ENCODE data around the gene CHST15.

CHST15 gene

DNA sequence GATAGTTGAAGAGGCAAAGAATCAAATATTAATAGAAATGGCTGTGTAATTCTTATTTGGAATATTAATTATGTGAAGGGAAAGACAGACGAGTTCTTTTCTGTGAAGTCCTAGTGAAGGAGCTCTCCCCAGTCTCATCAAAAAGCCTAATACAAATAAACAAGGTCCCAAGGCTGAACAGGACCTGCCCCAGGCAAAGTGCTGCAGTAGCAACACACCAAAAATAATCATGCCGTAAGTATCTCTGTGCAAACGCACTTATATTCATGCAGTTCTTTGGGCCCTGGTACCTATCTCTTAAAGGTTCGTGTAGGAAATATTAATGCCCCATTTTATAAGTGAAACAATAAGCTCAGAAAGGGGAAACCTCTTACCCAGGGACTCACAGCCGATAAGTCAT, 12.2 kb upstream of the CHST15 start:
- no peaks in the 10 kb centered on the region for H3K9me3 ChIP-seq (ENCODE audit: insufficient read depth, low read depth, low read length)
- H3K9ac ChIP-seq (ENCODE audit: low read depth, low read length, poor library complexity, severe bottlenecking), result no peak overlapping the region
- H3K4me1 ChIP-seq (ENCODE audit: insufficient read depth, low read length, poor library complexity, severe bottlenecking), result peaks cover 18% of the 10 kb centered on the region
- no peaks in the 10 kb centered on the region for H3K36me3 ChIP-seq (ENCODE audit: insufficient read depth, low read length)
- TF ChIP-seq, protein P1, sequence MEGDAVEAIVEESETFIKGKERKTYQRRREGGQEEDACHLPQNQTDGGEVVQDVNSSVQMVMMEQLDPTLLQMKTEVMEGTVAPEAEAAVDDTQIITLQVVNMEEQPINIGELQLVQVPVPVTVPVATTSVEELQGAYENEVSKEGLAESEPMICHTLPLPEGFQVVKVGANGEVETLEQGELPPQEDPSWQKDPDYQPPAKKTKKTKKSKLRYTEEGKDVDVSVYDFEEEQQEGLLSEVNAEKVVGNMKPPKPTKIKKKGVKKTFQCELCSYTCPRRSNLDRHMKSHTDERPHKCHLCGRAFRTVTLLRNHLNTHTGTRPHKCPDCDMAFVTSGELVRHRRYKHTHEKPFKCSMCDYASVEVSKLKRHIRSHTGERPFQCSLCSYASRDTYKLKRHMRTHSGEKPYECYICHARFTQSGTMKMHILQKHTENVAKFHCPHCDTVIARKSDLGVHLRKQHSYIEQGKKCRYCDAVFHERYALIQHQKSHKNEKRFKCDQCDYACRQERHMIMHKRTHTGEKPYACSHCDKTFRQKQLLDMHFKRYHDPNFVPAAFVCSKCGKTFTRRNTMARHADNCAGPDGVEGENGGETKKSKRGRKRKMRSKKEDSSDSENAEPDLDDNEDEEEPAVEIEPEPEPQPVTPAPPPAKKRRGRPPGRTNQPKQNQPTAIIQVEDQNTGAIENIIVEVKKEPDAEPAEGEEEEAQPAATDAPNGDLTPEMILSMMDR (conservative IDR thresholded peaks at IDR 0.05; ENCODE audit: low read length), result no peak
- TF ChIP-seq EZH2phosphoT487 (IDR thresholded peaks at IDR 0.05; ENCODE audit: borderline replicate concordance), result no peak
- H3F3A ChIP-seq (ENCODE audit: low read depth), result no peaks in the 10 kb centered on the region
- no peaks in the 10 kb centered on the region for H3K9me2 ChIP-seq (replicated peaks; ENCODE audit: low read depth, low read length)
- no peak overlapping the region for H3K4me2 ChIP-seq (ENCODE audit: low read depth, low read length, poor library complexity, severe bottlenecking)
- no peak overlapping the region for H3K4me3 ChIP-seq (ENCODE audit: low read length, poor library complexity, severe bottlenecking)
- no peaks in the 10 kb centered on the region for H3K79me2 ChIP-seq (ENCODE audit: insufficient read depth, low read length)
- no peak overlapping the region for H2AFZ ChIP-seq (ENCODE audit: low read length)
- H4K20me1 ChIP-seq (ENCODE audit: insufficient read depth, low read length, poor library complexity, severe bottlenecking), result no peaks in the 10 kb centered on the region
- H3K27me3 ChIP-seq (ENCODE audit: insufficient read depth, low read length, poor library complexity, severe bottlenecking), result no peaks in the 10 kb centered on the region

- Histone ChIP-seq H3K9me2 (replicated peaks; ENCODE audit: low read depth, low read length) (no peaks in the 10 kb centered on the region), H3K9ac (ENCODE audit: low read depth, low read length, poor library complexity, severe bottlenecking) (no peak overlapping the region), H2AFZ (ENCODE audit: low read length) (no peak overlapping the region), H3K9me3 (ENCODE audit: insufficient read depth, low read depth, low read length) (no peaks in the 10 kb centered on the region), H3K4me1 (ENCODE audit: insufficient read depth, low read length, poor library complexity, severe bottlenecking) (peaks cover 16% of the 10 kb centered on the region), H4K20me1 (ENCODE audit: insufficient read depth, low read length, poor library complexity, severe bottlenecking) (no peaks in the 10 kb centered on the region), H3K27me3 (ENCODE audit: insufficient read depth, low read length, poor library complexity, severe bottlenecking) (no peaks in the 10 kb centered on the region), H3K4me3 (ENCODE audit: low read length, poor library complexity, severe bottlenecking) (no peak overlapping the region), H3F3A (ENCODE audit: low read depth) (no peaks in the 10 kb centered on the region), H3K4me2 (ENCODE audit: low read depth, low read length, poor library complexity, severe bottlenecking) (no peak overlapping the region), H3K79me2 (ENCODE audit: insufficient read depth, low read length) (no peaks in the 10 kb centered on the region), H3K36me3 (ENCODE audit: insufficient read depth, low read length) (no peaks in the 10 kb centered on the region)
- TF ChIP-seq EZH2phosphoT487 (IDR thresholded peaks at IDR 0.05; ENCODE audit: borderline replicate concordance), result no peak
- TF ChIP-seq, protein P1 (conservative IDR thresholded peaks at IDR 0.05; ENCODE audit: low read length), result no peak
Observed at GRCh38 chr10:124105045-124105444, 11.6 kb upstream of the CHST15 start.

DNA sequence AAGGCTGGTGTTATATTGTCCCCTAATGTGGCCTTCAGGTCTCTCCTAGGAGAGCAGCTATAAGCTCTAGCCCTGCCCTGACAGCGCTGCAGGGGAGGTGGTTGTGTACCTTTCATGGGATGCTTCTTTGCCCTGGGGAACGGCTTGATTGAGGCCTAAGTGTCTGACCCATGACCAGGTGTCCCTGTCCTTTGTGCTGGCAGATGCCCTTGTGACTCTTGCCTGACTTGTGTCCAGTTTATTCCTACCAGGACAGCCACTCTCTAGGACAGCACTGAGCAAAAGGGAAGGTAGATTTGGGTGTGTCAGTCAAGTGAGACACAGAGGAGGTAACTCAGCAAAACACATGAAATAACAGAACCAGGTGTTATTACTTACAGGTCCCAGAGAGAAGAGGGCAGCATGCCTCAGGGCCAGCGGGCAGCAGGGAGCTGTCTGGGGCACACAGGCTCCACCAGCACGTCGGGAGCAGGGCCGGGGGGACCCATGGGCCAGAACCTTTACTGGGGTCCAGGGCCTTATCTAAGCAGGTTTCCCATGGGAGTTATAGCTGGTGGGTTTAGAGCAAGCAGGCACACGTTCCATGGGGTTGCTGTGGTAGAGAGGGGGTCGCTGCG, 10.7 kb upstream of the CHST15 start:
- Histone ChIP-seq H3K27me3 (ENCODE audit: insufficient read depth, low read length, poor library complexity, severe bottlenecking) (no peaks in the 10 kb centered on the region), H3K9me2 (replicated peaks; ENCODE audit: low read depth, low read length) (no peaks in the 10 kb centered on the region), H3F3A (ENCODE audit: low read depth) (no peaks in the 10 kb centered on the region), H3K4me2 (ENCODE audit: low read depth, low read length, poor library complexity, severe bottlenecking) (no peak overlapping the region), H2AFZ (ENCODE audit: low read length) (no peak overlapping the region), H3K9ac (ENCODE audit: low read depth, low read length, poor library complexity, severe bottlenecking) (no peak overlapping the region), H3K9me3 (ENCODE audit: insufficient read depth, low read depth, low read length) (no peaks in the 10 kb centered on the region), H3K4me1 (ENCODE audit: insufficient read depth, low read length, poor library complexity, severe bottlenecking) (peaks cover 7% of the 10 kb centered on the region), H3K79me2 (ENCODE audit: insufficient read depth, low read length) (no peaks in the 10 kb centered on the region), H3K36me3 (ENCODE audit: insufficient read depth, low read length) (no peaks in the 10 kb centered on the region), H3K4me3 (ENCODE audit: low read length, poor library complexity, severe bottlenecking) (no peak overlapping the region), H4K20me1 (ENCODE audit: insufficient read depth, low read length, poor library complexity, severe bottlenecking) (no peaks in the 10 kb centered on the region)
- TF ChIP-seq, protein P1 (conservative IDR thresholded peaks at IDR 0.05; ENCODE audit: low read length), result no peak
- no peak for TF ChIP-seq EZH2phosphoT487 (IDR thresholded peaks at IDR 0.05; ENCODE audit: borderline replicate concordance)

Measured in Loucy (cell line).